HG03175 (cell line): Measurements from ENCODE around the gene VPS8.

Experiments used
- ATAC-seq: cut with Tn5 transposase; IDR thresholded peaks from one replicate; pipeline ENCODE4 v1.9.1; 2021; ENCODE audit warnings: mild to moderate bottlenecking, moderate library complexity; ENCODE audit not compliant: unreplicated experiment

Gene VPS8

DNA sequence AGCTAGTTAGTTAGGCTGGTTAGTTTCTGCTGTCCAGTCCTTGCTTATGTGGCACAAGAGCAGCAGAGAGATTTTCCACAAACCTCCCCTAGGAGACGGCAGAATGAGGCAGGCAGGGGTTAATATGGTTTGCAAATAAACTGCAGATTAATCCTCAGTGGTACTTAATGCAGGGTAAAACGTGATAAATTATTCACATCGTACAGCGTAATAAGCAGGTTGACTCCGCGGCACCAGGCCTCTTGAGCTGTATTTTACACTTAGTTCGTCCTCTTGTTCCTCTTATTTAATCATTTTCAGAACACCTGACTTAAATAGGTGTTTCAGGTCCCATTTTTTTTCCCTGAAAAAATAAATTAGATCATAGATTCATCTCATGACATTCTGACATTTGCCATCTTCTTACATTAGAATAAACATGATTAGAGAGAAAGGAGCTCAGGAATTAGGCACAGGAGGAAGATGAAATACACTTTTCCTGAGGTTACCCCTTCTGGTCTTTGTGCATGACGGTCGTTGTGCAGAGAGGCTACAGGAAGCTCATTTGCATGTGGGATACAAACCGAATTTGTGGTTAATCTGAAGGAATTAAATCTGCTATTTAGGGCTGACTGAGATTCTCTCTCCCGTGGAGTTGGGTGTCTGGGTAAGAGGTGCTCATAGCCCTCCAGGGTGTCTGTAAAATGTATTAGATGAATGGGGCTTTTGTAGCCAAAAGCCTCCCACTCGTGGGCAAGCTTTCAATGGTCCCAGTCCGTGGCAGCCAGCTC is 27.1 kb upstream of the VPS8 start:
- ATAC-seq: no peak

DNA sequence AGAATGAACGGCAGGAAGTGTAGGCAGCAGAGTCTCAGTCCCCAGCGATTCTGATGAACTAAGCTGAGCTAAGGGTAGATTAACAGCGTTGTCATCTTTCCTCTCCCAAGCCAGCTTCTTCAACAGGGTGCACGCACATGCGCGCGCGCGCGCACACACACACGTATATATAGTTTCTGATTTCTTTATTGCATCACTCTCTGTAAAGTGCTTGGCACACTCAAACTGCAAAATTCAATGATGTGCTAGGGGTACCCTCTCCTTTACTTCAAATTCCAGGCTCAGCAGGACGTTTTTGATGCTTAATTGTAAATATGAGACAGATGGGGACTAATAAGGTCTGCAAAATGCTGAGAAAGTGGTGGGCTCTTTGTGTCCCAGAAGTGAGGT is 26.1 kb upstream of the VPS8 start:
- ATAC-seq: no peak

DNA sequence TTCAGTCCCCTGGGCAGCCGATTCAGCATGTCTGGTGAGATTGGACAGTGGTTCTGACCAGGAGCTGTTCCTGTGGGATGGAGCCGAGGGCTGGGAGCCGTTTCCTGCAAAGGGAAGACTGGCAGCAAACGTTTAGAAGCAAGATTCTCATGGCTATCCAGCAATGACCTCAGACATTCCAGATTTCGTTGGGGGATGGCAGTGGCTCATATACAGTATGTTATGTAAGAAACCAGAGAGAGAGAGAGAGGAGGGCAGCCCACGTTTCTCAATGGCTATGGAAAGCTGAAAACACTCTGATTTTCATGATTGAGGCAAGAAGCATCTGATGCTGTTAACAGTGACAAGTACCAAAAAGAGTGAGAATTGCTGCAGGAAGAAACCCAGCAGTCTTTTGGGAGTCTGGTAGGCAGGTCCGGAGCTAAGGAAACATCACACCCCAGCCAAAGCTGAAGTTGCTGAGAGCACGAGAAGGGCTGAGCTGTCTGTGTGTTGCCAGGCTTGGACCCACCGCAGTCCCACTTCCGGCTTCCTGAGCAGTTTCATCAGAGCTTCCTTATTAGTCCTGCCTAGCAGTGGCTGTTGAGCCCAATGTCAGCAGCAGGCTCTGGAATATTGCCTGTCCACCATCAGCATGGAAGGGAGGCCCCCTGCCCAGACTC is 25.6 kb upstream of the VPS8 start:
- no peak for ATAC-seq

DNA sequence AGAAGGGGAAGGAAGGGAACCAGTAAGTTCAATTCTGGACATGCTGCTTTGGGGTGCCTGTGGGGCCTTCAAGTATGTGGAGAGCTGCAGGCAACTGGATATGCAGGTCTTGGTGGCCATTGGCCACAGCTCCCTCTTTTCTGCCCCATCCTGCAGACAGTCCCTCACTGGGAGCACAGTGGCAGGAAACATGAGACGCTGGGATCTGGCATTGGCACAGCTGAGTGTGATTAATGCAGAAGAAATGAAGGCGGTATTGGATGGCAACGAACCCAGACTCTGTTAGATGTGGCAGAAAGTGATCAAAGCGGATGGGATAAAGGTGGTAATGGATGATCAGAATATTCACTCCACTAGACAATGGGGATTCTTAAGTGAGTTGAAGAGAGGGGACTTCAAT is 23.2 kb upstream of the VPS8 start:
- ATAC-seq: no peak

DNA sequence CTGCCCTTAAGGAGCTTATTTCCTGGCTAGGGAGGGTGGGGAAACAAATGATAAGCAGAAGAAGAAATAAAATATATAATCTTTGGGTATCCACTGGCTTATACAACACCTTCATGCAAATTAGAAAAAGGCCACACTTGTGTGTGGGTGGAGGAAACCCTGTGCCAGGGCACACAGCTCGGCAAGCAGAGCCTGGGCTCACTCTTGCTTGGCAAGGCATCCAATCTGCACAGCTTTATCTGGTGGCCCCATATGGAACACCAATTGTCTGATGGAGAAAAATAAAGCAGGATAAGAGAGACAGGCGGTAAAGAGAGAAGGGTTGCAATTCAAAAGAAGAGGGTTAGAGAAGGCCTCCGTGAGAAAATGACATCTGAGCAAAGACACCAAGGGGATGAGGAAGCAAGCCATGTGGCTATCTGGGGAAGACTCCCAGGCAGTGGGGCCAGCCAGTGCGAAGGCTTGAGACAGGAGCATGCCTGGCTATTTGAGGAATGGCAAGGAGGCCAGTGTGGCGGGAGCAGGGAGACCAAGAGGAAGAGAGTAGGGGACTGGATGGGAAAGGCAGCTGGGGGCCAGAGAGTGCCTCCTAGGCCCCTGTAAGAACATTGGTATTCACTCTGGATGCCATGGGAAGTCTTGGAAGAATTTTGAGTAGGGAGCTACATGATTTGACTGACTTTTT is 22.5 kb upstream of the VPS8 start:
- no peak for ATAC-seq

DNA sequence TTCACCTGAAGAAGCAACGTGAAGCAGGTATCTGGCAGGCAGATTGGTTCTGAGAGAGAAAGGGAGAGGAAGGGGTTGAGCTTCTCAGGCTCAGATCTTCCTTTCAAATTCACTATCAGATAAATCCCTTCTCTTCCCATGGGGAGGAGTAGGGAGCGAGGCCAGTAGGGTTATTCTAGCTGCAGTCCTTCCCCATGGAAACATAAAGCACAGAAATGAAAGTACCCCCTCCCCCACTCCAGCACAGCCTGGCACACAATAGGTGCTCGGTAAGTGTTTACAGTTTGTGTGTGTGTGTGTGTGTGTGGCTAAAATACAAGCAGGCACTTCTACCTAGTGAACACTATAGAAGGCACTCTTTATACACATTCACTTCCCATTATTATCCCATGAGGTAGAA is 20.8 kb upstream of the VPS8 start:
- ATAC-seq: no peak

DNA sequence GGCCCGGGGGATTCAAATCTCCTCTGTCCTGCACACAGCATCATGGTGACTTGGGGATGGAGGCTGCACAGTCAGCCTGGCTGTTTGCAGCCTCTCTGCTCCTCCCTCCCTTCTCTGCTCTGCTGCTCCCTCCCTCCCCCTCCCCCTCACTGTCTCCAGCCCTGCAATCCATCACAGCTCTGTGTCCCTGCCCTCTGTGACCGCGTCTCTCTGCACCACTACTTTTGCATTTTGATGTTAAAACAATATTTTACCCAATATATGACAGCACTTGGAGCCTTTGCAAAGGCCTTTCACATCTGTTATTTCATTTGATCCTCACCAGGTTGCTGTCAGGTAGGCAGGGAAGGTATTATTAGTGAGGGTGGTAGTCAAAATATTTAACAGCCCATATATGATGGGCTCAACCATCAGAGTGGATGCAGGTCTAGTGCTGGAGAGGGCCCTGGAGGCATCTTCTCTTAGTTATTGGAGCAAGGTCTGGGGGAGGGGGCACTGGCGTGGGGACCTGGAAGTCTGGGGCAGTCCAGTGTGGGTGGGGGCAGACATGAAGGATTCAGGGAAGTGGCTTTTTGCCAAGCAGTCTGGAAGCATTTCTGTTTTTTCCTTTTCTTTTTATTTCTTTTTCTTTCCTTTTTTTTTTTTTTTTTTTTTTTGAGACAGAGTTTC is 16.3 kb upstream of the VPS8 start:
- no peak for ATAC-seq

DNA sequence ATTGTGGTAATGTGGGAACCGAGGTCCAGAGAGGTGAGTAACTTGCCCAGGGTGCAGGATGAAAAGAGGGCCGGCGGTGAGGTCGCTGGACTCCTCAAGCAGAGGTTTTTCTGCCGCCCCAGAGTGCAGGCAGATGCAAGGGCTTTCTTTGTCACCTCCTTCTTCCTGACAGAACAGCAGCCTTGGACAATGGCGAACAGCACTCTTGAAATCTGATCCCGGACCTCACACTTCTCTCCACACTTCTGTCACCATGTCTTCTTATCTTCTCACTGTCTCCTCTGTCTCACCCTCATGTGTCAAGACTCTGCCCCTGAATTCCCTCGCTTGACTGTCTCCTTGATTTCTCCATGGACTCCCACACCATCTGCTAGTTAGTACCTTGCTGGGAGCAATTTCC is 15.4 kb upstream of the VPS8 start:
- ATAC-seq: no peak

DNA sequence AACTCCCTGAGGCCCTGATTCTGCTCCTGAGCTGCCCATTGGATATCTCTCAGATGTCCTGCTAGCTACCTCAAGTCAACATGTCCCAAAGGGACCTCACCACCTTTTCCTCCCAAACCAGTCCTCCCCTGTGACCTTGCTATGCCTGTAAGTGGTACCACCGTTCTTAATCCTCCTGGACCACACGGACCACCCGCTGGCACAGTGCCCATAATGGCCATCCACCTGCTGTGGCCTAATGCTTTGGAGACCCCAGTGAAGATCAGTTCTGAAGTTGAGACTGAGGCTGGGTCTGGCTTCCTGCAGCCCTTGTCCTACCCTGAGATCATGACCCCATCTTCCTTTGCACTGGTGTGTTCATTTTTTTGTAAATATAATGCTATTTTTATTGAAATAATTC is 15.0 kb upstream of the VPS8 start:
- no peak for ATAC-seq

DNA sequence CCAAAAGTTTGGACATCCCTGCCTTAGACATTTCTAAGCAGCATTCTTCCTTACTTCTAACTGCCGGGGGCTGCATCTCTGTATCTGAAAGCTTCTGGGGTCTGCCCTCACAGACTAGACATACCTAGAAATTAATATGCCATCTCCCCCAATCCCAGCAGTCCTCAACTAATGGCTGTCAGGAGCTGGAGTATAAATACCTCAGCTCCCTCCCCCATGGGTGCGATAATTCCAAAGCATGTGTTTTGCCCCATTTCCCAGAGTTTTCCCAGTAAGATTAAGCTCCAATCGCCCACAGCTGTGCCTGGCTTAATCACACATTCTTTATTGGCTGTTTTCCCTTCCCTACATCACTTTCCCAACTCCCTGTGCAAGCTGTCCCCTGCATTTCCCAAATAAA is 13.8 kb upstream of the VPS8 start:
- no peak for ATAC-seq

DNA sequence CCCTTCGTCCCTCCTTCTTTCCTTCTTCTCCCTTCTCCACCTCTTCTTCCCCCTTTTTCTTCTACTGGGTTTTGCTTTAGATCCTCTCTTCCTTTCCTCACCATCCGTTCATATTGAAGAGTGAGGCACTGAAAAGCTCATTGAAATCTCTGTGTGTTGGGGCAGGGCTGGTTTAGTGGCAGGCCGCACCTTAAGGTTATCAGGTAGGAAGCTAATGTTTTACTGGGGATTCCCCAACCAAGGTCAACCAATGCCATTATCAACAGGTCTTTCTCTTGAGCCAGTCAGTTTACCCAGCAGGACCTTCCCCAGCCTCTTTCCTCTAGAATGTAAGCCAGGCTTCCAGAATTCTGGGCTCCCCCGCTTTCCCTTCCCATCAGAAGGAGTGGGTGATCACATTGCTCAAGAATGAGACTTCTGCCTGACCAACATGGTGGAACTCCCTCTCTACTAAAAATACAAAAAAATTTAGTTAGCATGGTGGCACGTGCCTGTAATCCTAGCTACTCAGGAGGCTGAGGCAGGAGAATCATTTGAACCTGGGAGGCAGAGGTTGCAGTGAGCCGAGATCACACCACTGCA is 11.5 kb upstream of the VPS8 start:
- no peak for ATAC-seq

DNA sequence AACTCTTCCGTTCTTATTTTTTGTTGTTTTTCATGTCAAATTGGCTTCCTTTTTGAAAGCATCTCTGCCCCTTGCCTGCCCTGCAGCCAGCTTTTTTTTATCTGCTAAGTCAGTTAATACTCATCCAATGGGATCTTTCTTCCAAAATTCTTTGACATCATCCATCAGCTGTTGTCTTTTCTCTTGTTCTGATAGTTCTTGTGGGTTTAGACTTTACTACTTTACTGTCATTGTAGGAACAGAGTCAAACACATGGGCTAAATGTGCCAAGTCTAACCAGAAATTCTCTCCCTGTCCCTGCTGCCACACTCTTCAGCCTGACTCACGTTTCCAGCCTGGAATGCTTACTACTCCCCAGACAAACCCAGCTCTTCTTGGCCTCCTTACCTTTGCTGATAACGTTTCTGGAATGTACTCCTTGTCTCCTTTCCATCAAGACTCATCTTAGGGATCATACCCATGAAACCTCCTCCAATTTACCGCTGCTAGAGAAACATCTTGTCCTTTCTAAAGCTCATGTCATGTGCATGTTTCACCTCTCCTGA is 10.7 kb upstream of the VPS8 start:
- ATAC-seq: no peak

DNA sequence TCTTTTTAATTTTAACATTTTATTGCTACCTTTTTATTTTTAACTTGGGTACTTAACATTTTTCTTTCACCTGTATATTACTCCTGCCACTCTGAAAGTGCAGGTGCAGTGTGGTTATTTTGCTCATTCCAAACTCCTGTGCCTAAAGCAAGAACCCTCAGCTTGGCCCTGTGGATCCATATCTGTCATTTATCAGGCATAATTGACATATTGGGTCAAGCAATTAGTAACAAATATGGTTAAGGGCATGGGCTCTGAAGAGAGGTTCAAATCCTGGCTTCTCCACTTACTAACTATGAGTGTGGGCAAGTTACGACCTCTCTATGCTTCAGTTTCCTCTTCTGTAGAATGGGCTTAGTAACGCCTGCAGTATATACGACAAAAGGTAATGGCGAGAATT is 9.8 kb upstream of the VPS8 start:
- ATAC-seq: no peak

DNA sequence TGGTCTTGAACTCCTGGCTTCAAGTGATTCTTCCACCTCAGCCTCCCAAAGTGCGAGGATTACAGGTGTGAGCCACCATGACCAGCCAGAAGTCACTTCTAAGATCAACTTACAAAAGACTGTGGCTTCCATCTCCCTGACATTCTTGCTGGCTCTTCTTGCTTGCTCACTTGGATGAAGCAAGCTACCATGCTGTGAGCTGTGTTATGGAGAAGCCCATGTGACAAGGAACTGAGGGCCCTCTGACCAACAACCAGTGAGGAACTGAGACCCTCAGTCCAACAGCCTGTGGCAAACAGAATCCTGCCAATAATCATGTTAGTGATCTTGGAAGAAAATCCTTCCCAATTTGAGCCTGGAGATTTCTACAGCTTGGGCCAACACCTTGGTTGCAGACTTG is 7.2 kb upstream of the VPS8 start:
- no peak for ATAC-seq

DNA sequence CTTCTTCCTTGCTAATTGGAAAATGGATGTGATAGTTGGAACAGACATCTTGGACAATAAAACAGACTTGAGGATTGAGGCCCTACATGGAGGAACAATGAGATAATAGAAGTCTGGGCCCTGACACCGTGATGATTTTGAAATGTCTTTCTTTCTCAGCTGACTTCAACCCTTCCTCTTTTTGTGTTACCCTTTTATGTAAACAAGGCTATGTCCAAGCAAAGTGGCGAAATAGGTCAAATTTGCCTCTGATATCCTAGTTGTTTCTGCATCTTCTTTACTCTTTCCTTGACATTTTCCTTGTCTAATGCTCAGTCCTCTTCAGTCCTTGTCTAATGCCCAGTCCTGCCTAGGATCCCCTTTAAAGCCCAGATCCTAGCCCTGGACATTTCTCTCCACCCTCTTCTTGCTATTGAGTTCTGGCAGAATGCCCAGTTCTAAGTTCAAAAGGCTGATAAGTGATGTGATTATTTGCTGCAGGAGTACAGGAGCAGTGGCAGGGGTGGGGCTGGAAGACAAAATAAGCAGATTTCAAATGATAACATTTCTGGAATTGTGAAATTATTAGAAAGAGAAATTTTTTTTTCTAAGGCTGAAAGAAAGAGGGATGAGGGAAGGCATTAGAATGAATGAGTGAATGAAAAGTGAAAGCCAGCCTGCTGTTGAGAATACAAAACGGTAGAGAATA is 6.5 kb upstream of the VPS8 start:
- ATAC-seq: no peak

DNA sequence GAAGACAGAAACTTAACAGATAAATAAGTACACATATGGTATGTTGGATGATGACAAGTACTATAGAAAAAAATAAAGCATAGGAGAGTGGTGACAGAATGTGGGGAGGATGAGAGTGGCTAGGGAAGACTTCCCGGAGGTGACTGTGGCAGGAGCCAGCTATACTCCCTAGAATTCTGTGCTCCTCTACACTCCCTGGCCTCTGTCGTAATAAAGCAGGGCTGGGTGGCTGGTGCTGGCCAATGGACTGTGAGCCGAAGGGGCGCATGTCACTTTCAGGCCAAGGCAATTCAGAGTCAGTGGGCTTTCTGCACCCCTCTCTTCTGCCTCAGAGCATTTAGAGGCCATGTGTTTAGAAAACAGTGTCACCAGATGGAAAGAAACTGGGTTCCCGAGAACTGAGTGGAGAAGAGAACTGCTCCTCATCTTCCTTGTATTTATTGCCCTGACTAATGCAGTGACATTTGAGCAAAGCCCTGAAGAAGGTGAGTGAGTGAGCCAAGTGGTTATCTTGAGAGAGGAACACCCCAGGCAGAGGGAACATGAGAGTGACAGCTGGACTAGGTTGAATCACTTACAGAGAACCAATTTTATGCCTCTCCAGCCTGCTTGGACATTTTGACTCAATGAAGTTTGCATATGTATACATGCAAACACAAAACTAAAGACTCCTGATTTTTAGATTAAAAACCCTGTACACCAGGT is 5.2 kb upstream of the VPS8 start:
- ATAC-seq: no peak

DNA sequence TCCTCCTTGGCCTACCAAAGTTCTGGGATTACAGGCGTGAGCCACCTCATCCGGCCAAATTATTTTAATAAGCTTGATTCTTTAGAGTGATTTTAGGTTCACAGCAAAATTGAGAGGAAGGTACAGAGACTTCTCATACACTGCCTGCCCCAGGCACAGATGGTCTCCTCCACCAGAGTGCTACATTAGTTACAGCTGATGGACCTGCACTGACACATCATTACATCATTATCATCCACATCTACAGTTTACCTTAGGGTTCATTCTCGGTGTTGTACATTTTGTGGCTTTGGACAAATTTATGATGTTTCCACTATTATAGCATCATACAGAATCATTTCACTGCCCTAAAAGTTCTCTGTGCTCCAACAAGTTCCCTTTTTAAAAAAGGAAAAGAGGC is 4.4 kb upstream of the VPS8 start:
- ATAC-seq: no peak

DNA sequence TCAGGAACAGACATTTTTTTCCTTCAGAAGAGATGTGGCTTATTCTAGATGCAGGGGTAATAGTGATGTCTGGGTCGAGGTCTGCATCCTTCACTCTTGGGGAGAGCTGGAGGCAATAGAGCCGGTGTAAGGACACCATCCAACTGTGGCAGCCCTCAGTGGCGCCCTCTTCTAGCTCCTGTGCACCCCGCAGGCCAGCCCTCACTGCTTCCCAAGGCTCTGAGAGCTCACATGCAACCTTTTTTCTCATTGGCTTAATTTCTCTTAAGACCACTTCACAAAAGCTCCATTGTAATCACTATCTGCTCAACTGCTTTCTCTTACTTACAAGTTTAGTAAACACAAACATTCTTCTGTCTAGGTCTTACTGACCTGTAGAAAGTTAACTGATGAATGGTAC is 3.9 kb upstream of the VPS8 start:
- ATAC-seq: no peak

DNA sequence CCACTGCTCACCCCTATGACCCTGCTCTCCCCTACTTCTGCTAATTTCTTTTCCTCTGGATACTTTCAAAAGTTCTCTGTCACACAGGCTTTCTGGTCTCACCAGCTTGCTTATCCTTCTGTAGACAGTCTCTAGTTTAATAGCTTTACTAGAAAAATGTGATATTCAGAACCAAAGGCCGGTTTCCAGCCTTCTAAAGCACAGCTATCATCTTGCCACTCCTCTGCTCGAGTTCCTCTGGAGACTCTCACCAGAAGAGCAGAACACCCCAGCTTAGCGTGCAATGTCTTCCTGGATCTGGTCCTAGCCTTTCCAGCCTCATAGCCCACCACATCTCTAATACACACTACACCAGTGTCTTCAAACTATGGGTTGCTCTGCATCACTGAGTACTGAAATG is 1.8 kb upstream of the VPS8 start:
- no peak for ATAC-seq

DNA sequence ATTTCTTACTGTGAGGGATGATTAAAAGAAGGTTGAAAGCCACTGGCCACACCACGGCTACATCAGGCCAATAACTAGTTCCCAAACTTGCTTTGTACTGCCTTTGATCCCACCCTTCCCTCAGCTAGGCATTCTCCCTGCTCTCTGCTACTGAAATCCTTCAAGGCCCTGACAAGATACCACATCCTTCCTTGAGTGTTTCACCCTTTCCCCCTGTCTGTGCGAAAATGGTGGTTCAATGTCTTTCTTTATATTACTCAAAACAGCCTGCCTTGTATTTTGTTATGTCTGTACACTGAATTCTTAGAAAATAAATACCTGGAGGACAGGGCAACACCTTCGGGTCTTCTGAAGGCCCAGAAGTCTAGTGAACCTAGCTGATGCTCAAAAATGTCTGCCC is 932 bp upstream of the VPS8 start:
- no peak for ATAC-seq
